ENCODE measurements around the gene MOK. TPM values are rescaled to one million over a fixed set of nuclear protein-coding genes. Genes with fewer than 3 reads are reported as not detected.

Gene MOK
- total RNA-seq, 4 donors from 2014 or later: 3.0 to 16.0 (median 11.1) TPM

DNA sequence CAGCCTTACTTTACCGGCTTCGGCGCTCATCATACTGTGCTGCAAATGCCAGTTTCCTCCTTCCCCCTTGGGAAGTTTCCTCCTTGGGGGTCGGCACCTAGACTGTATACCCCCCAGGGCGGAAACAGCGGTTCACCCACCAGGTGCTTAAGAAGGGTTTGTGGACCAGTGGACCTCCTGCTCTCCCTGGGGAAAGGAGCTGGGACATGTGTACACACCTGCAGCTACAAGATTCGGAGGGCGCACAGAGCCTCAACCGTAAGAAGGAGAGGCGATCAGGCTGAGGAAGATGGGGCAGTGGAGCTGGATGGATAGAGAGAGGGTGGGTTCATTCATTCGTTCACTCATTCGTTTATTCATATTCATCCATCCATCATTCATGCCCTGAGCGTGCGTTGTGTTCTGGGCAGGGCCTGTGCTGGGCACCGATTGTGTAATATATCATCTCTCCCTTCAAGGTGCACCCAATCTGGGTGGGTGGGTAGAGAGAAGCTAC lies 13.9 kb upstream of the MOK start:
- Histone ChIP-seq H3K27me3 (no peaks in the 10 kb centered on the region), H3K36me3 (no peaks in the 10 kb centered on the region), H3K4me1 (peaks cover 12 to 53% (median 41%) of the 10 kb centered on the region in 4 donors), H3K27ac (peak overlapping the region; percentile 91 to 97 (median 92)), H3K4me3 (peak overlapping the region in 3 of 4 donors; percentile 83 to 95 (median 91)), H3K9me3 (no peaks in the 10 kb centered on the region)
- in situ Hi-C loops (cut with MboI; ENCODE audit: low pct_ligation_motif_present in 1 of 4, low pct_unique_long_range_greater_than_20kb in 1 of 4, low sequenced_read_pairs in 3 of 4) (loop anchor here in 1 of 4 donors (10.0 to 25.0 kb wide), 4 partner anchors 84 to 607 kb away; partner anchors contain the start of gene DYNC1H1), intact Hi-C loops (cut with DNase I; ENCODE audit: low total_unique reads) (loop anchor here (5.0 kb wide), 1 partner anchor 272 kb away; no protein-coding TSS in a partner anchor)
- 59 to 95% methylated on average over 3 to 15 of the region's 15 CpGs for WGBS, 2 donors (ENCODE audit: low coverage in 1 of 2)
- TF ChIP-seq POLR2A (IDR thresholded peaks at IDR 0.05) (no peak), EP300 (IDR thresholded peaks at IDR 0.05; ENCODE audit: low read depth) (no peak), POLR2AphosphoS5 (IDR thresholded peaks at IDR 0.05) (no peak)
- TF ChIP-seq, protein P1, sequence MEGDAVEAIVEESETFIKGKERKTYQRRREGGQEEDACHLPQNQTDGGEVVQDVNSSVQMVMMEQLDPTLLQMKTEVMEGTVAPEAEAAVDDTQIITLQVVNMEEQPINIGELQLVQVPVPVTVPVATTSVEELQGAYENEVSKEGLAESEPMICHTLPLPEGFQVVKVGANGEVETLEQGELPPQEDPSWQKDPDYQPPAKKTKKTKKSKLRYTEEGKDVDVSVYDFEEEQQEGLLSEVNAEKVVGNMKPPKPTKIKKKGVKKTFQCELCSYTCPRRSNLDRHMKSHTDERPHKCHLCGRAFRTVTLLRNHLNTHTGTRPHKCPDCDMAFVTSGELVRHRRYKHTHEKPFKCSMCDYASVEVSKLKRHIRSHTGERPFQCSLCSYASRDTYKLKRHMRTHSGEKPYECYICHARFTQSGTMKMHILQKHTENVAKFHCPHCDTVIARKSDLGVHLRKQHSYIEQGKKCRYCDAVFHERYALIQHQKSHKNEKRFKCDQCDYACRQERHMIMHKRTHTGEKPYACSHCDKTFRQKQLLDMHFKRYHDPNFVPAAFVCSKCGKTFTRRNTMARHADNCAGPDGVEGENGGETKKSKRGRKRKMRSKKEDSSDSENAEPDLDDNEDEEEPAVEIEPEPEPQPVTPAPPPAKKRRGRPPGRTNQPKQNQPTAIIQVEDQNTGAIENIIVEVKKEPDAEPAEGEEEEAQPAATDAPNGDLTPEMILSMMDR (IDR thresholded peaks at IDR 0.05): no peak
- DNase-seq: peak; percentile 21

DNA sequence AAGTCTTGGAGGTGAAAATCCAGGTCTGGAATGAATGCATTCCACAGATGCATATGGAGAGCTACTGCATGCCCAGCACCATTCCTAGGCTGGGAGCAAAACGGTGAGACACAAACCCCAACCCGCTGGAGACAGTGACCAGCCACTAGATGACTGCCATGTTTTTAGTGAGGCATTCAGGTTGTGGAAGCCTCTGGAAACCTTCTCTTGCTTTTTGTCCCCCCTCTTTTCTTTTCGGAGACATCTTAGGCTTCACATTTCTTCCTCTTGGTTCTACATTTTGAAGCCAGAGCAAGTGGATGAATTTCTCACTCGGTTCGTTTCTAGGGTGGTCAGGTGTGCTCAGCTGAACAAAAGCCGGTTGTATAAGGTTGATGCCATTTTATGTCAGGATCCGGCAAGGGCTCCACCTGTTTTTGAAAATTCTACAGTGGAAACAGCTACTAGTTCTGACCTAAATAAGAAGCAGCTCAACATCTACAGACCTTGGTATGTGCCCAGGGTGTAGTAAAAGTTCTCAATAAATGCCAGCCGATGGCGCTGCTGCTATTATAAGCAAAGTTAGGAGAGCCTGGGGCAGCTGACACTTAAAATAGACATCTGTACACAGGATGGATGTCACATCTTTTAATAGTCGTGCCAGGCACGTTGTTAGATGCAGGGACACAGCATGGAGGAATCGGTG lies 12.7 kb upstream of the MOK start:
- Histone ChIP-seq H3K4me1 (peaks cover 12 to 55% (median 40%) of the 10 kb centered on the region in 4 donors), H3K27me3 (no peaks in the 10 kb centered on the region), H3K9me3 (no peaks in the 10 kb centered on the region), H3K27ac (peak overlapping the region; percentile 91 to 97 (median 92)), H3K36me3 (no peaks in the 10 kb centered on the region), H3K4me3 (peak overlapping the region in 3 of 4 donors; percentile 38 to 63 (median 42))
- peak; percentile 54 for DNase-seq
- WGBS, 2 donors (ENCODE audit: low coverage in 1 of 2): 20 to 34% methylated on average over 2 to 12 of the region's 12 CpGs
- in situ Hi-C loops (cut with MboI; ENCODE audit: low pct_ligation_motif_present in 1 of 4, low pct_unique_long_range_greater_than_20kb in 1 of 4, low sequenced_read_pairs in 3 of 4): loop anchor here in 1 of 4 donors (10.0 to 25.0 kb wide), 4 partner anchors 83 to 605 kb away; partner anchors contain the start of gene DYNC1H1
- intact Hi-C loops (cut with DNase I; ENCODE audit: low total_unique reads): loop anchor here (5.0 kb wide), 1 partner anchor 270 kb away; no protein-coding TSS in a partner anchor
- TF ChIP-seq POLR2A (IDR thresholded peaks at IDR 0.05) (no peak), POLR2AphosphoS5 (IDR thresholded peaks at IDR 0.05) (no peak), EP300 (IDR thresholded peaks at IDR 0.05; ENCODE audit: low read depth) (no peak)
- TF ChIP-seq, protein P1 (IDR thresholded peaks at IDR 0.05): no peak

- in situ Hi-C loops (cut with MboI; ENCODE audit: low pct_ligation_motif_present in 1 of 4, low pct_unique_long_range_greater_than_20kb in 1 of 4, low sequenced_read_pairs in 3 of 4): loop anchor here in 1 of 4 donors (10.0 to 25.0 kb wide), 4 partner anchors 82 to 605 kb away; partner anchors contain the start of gene DYNC1H1
- Histone ChIP-seq H3K36me3 (no peaks in the 10 kb centered on the region), H3K9me3 (no peaks in the 10 kb centered on the region), H3K4me3 (peak overlapping the region; percentile 17 to 63 (median 40)), H3K4me1 (peaks cover 12 to 55% (median 40%) of the 10 kb centered on the region in 4 donors), H3K27me3 (no peaks in the 10 kb centered on the region), H3K27ac (peak overlapping the region; percentile 91 to 97 (median 92))
- intact Hi-C loops (cut with DNase I; ENCODE audit: low total_unique reads): loop anchor here (5.0 kb wide), 1 partner anchor 270 kb away; no protein-coding TSS in a partner anchor
- TF ChIP-seq EP300 (IDR thresholded peaks at IDR 0.05; ENCODE audit: low read depth) (no peak), POLR2AphosphoS5 (IDR thresholded peaks at IDR 0.05) (peak in 1 of 3 donors; percentile 48), POLR2A (IDR thresholded peaks at IDR 0.05) (no peak)
- TF ChIP-seq, protein P1 (IDR thresholded peaks at IDR 0.05): peak; percentile 69 to 93 (median 86)
- WGBS, 2 donors (ENCODE audit: low coverage in 1 of 2): 1% methylated on average over 52 of the region's 54 CpGs; no CpG with 5 or more reads in 1 of the 2 donors
- peak; percentile 94 for DNase-seq
Measured at GRCh38 chr14:102316743-102317563, 12.0 kb upstream of the MOK start.
